Endothelial cell (in vitro differentiated cells): Measurements from ENCODE around the gene GAPDH. TPM values are rescaled to one million over a fixed set of nuclear protein-coding genes. Genes with fewer than 3 reads are reported as not detected.

ENCODE experiments used
- DNase-seq: peaks from one replicate; pipeline ENCODE4 v3.0.0; 2021; ENCODE audit warnings: low spot score
- H3K27ac Mint-ChIP-seq: one replicate; pipeline ENCODE4 v1.8.0; 2021; ENCODE audit warnings: mixed read lengths, inconsistent platforms; ENCODE audit not compliant: unreplicated experiment
- H3K27me3 Mint-ChIP-seq: one replicate; pipeline ENCODE4 v1.8.0; 2021; ENCODE audit warnings: mild to moderate bottlenecking, moderate library complexity, mixed read lengths, inconsistent platforms; ENCODE audit not compliant: unreplicated experiment
- H3K36me3 Mint-ChIP-seq: one replicate; pipeline ENCODE4 v1.8.0; 2021; ENCODE audit warnings: mild to moderate bottlenecking, low read depth, mixed read lengths, inconsistent platforms; ENCODE audit not compliant: unreplicated experiment
- H3K4me1 Mint-ChIP-seq: one replicate; pipeline ENCODE4 v1.8.0; 2021; ENCODE audit warnings: mild to moderate bottlenecking, mixed read lengths, inconsistent platforms; ENCODE audit not compliant: unreplicated experiment
- H3K4me3 Mint-ChIP-seq: one replicate; pipeline ENCODE4 v1.8.0; 2021; ENCODE audit warnings: mild to moderate bottlenecking, mixed read lengths, inconsistent platforms; ENCODE audit not compliant: unreplicated experiment
- H3K9me3 Mint-ChIP-seq: one replicate; pipeline ENCODE4 v1.8.0; 2021; ENCODE audit warnings: mixed read lengths, inconsistent platforms; ENCODE audit not compliant: unreplicated experiment
- CTCF ChIP-seq: fragments of 200-600 bp; sonication (generic); IDR thresholded peaks from one replicate; pipeline ENCODE4 v1.5.0; 2021; ENCODE audit warnings: antibody characterized with exemption; ENCODE audit not compliant: unreplicated experiment
- total RNA-seq: library from RNA; stranded (reverse); fragmentation: NEBNext Ultra II Directional; extraction: Animal tissue kit (Norgen Biotek cat#: 25700); gene quantifications from one replicate; pipeline ENCODE4 v1.2.1, GENCODE V29; 2021; ENCODE audit not compliant: unreplicated experiment

The GAPDH gene
- total RNA-seq, 1 donor from 2014 or later, result 2,393 TPM

GRCh38 chr12:6539314-6539682, 5.0 kb downstream of the GAPDH start:
- Mint-ChIP-seq H3K4me1 (peaks cover 40% of the 10 kb centered on the region), H3K27ac (peak overlapping the region; percentile 52), H3K9me3 (no peaks in the 10 kb centered on the region), H3K27me3 (peaks cover 17% of the 10 kb centered on the region), H3K36me3 (peaks cover 24% of the 10 kb centered on the region), H3K4me3 (peak overlapping the region; percentile 21)
- DNase-seq, result no peak
- no peak for TF ChIP-seq CTCF

- H3K4me3 Mint-ChIP-seq, result peak overlapping the region; percentile 21
- DNase-seq, result no peak
- no peak overlapping the region for H3K27ac Mint-ChIP-seq
- TF ChIP-seq CTCF, result no peak
- peaks cover 40% of the 10 kb centered on the region for H3K4me1 Mint-ChIP-seq
- no peaks in the 10 kb centered on the region for H3K9me3 Mint-ChIP-seq
- peaks cover 28% of the 10 kb centered on the region for H3K36me3 Mint-ChIP-seq
- H3K27me3 Mint-ChIP-seq, result peaks cover 19% of the 10 kb centered on the region
Observed at GRCh38 chr12:6539707-6540134, 5.4 kb downstream of the GAPDH start.

GRCh38 chr12:6540181-6540877, 6.0 kb downstream of the GAPDH start:
- H3K4me3 Mint-ChIP-seq, result no peak overlapping the region
- peaks cover 40% of the 10 kb centered on the region for H3K4me1 Mint-ChIP-seq
- peaks cover 16% of the 10 kb centered on the region for H3K27me3 Mint-ChIP-seq
- DNase-seq, result peak; percentile 53
- H3K36me3 Mint-ChIP-seq, result peaks cover 28% of the 10 kb centered on the region
- TF ChIP-seq CTCF, result no peak
- H3K9me3 Mint-ChIP-seq, result no peaks in the 10 kb centered on the region
- no peak overlapping the region for H3K27ac Mint-ChIP-seq

GRCh38 chr12:6541371-6542165, 7.3 kb downstream of the GAPDH start:
- peaks cover 39% of the 10 kb centered on the region for H3K4me1 Mint-ChIP-seq
- H3K36me3 Mint-ChIP-seq, result peaks cover 31% of the 10 kb centered on the region
- H3K4me3 Mint-ChIP-seq, result no peak overlapping the region

More at GRCh38 chr12:6541371-6542165, 7.3 kb downstream of the GAPDH start:
- TF ChIP-seq CTCF, result no peak
- DNase-seq, result no peak
- no peaks in the 10 kb centered on the region for H3K9me3 Mint-ChIP-seq
- peaks cover 8% of the 10 kb centered on the region for H3K27me3 Mint-ChIP-seq
- H3K27ac Mint-ChIP-seq, result peak overlapping the region; percentile 79
